GM18502 (cell line): Measurements from ENCODE around the gene KIAA0586.
"Not testable (repeated sequence)": the region's sequence is repeated elsewhere in the genome, so short reads cannot be mapped to it uniquely, and the experiment has no call there.

Source experiments
- ATAC-seq: cut with Tn5 transposase; IDR thresholded peaks from one replicate; pipeline ENCODE4 v1.9.1; 2021; ENCODE audit warnings: mild to moderate bottlenecking; ENCODE audit not compliant: unreplicated experiment, poor library complexity

KIAA0586 gene

DNA sequence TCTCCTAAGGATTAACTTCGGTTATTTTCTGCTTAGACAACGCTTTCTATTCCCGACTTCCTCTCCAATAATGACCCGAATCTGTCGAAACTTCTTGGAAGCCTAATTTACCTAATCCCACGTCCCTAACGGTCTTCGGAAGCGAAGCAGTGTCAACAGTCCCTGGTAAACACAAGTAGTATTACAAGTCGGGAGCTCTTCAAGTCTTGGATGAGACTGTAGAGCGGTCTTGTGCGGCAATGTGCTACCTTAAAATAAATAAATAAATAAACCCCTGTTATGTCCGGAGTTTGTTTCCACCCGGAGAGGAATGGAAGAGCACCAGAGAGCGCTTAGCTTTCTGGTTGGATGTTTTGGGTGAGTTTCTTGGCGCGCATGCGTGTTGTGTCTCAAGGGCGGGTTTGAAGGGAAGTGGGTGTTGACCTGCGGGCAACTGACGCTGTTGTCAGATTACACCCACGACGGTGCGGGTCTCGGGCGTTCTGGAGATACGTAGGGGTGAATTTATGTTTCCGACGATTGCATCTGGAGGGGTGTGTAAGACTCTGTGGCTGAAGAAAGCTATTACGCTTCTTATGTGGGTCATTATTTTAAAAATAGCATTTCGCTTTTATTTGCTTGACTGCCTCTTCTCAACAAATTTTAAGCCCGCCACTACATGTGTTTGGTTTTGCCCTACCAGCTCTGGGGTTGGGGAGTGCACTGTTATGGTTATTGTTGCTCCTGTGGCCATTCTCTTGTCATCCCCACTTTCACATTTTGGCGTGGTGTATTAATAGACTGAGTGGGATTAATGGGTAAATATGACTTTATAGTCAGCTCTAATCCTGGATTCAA, at the start of gene KIAA0586, which contains the start of gene TIMM9:
Gene KIAA0586 (plus strand): TSS at position 439 of the 837 bp plus-strand sequence. CDS start 546 bp downstream, outside the sequence.
Gene TIMM9 (minus strand): TSS at position 251 of the 837 bp plus-strand sequence. CDS start 15,586 bp downstream, outside the sequence.
- ATAC-seq, result peak; percentile 88

DNA sequence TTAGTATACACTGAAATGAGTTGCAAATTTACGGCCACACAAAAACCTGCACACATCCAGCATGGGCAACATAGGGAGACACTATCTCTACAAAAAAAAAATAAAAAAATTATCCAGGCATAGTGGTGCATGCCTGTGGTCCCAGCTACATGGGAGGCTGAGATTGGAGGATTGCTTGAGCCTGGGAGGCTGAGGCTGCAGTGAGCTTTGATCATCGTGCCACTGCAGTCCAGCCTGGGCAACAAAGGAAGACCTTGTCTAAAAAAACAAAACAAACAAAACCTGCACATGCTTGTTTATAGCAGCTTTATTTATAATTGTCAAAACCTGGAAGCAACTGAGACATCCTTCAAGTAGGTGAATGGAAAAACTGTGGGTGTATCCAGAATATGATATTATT, 36.7 kb upstream of the KIAA0586 start:
- no peak for ATAC-seq

- no peak for ATAC-seq
Measured at GRCh38 chr14:58395562-58395811, 32.0 kb upstream of the KIAA0586 start.

DNA sequence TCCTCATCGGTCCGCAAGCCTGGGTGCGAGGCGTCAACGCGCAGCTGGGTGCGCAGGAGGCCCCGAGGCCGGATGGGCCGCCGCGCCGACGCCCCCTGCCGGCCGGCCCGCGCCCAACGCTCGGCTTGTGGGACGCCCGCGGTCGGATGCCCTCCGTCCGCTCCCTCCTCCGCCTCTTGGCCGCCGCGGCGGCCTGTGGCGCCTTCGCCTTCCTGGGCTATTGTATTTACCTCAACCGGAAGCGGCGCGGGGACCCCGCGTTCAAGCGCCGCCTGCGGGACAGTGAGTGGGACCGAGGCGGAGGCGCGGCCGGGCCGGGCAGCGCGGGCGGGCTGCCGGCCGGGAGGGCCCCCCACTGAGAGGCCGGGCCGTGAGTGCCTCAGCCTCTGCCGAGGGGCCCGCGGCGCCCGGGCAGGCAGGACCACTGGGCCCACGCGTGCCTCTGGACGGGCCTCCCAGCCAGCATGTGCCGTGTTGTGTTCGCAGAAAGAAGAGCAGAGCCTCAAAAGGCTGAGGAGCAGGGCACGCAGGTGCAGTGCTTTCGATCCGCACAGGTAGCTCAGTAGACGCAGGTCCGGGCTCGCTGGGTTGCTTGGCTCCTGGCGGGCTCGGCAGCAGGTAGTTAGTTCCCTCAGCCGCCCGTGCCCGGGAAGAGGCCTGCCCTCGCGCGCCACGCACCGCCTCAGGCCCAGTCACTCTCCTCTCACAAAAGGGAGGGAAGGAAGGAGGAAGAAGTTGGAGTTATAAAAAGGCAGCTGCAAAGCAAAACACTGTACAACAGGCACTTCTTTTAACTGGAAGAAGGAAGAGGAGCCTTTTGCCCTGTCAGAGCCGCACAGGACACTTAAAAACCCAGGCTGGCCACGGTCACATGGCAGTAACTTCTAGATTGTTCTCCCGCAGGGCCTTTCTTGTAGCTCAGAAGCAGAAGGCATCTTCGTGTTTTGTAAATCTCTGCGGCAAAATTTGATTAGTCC, 31.4 kb upstream of the KIAA0586 start, which contains the start of gene TOMM20L:
Gene TOMM20L (plus strand): TSS at position 119 of the 977 bp plus-strand sequence. CDS start 28 bp downstream, at position 147.
- peak; percentile 96 for ATAC-seq

GRCh38 chr14:58397156-58397555, 30.4 kb upstream of the KIAA0586 start:
- ATAC-seq, result no peak

DNA sequence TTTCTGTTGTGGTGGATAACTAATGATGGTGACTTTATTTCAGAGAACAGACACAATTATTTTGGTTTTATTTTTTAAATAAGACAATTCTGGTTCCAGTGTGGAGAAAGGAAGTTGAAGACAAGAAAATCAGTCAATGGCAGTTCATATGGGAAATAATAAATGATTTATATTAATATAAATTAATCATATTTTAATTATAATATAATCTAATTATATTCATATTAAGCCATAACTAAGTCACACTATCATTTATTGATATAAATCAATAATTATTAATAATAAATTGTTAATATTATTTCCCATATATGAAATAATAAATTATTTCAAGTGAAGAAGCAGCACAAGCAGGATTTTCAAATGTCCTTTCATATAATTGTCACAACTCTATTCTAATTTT, 29.0 kb upstream of the KIAA0586 start:
- ATAC-seq, result no peak

GRCh38 chr14:58398895-58399294, 28.6 kb upstream of the KIAA0586 start:
- no peak for ATAC-seq

- ATAC-seq, result no peak
Measured at GRCh38 chr14:58401587-58401986, 25.9 kb upstream of the KIAA0586 start.

GRCh38 chr14:58408681-58409215, 18.8 kb upstream of the KIAA0586 start:
- ATAC-seq, result no peak

DNA sequence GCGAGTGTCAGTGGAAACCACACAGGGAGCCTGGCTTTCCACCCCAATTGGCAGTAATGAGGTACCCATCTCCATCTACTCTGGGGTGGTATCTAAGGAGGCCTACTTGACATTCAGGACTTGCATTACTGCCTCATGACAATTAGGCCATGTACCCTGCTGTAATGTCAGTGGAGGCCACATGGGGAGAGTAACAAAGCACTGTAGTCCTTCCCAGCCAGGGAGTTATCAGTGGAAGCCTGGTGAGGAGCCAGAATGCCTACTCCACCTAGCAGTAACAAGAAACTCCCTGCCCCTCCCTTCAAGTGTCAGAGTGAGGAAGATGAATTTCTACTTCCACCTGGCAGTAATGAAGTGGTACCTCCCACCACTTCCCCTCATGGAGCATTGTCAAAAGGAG, 12.7 kb upstream of the KIAA0586 start:
- ATAC-seq, result no peak

DNA sequence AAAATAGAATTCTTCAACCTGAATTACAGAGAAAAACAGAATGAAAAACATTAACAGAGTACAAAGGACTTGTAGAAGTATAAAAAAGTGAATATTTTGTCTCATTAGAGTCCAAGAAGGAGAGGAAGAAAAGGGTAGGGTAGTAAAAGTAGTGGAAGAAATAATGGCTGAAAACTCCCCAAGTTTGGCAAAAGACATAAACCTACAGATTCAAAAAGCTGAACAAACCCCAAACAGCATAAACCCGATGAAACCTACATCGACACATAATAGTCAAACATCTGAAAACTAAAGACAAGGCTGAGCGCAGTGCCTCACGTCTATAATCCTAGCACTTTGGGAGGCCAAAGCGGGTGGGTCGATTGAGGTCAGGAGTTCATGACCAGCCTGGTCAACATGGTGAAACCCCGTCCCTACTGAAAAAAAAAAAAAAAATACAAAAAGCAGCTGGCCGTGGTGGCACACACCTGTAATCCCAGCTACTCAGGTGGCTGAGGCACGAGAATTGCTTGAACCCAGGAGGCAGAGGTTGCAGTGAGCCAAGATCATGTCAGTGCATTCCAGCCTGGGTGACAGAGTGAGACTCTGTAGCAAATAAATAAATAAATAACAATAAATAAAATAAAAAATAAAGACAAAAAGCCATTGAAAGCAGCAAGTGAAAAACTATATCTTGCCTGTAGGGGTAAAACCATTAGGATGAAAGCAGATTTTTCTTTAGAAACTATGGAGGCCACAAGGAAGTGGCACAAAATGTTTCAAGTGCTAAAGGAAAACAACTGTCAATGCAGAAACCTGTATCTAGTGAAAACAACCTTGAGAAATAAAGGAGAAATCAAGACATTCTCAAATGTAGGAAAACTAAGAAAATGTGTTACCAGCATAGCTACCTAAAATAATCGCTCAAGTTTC, 11.6 kb upstream of the KIAA0586 start:
- ATAC-seq, result no peak

GRCh38 chr14:58416934-58417333, 10.6 kb upstream of the KIAA0586 start:
- ATAC-seq, result not testable (repeated sequence)

DNA sequence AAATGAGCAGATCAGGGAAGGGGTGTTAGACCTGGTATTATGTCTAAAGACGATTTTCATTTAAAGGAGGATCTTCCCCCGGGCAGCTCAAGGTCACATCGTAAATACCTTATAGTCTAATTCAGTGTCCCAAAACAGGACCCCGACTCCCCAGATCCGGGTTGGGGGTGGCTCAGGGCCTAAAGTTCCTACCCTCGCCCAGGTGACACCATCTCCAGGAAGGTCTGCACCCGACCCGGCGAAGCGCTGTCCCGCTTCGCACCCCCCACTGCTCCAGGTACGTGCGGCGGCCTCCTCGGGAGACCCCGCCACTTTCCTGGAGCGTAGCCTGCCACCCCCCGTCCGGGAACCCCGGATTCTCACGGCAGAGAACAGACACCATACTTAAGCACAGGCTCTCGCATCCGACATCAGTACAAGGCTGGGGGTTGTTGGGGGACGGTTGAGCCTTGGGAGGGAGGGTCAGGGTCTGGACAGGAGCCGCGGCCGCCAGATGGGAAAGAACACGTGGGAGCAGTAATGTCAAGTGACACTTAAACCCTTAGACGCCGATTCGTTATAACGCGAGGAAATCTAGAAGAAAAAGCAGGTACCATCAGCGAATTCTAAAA, 744 bp upstream of the KIAA0586 start:
- ATAC-seq, result peak; percentile 44

GRCh38 chr14:58428118-58428683, 682 bp downstream of the KIAA0586 start:
- ATAC-seq, result no peak

GRCh38 chr14:58430156-58430555, 2.6 kb downstream of the KIAA0586 start:
- ATAC-seq, result no peak

DNA sequence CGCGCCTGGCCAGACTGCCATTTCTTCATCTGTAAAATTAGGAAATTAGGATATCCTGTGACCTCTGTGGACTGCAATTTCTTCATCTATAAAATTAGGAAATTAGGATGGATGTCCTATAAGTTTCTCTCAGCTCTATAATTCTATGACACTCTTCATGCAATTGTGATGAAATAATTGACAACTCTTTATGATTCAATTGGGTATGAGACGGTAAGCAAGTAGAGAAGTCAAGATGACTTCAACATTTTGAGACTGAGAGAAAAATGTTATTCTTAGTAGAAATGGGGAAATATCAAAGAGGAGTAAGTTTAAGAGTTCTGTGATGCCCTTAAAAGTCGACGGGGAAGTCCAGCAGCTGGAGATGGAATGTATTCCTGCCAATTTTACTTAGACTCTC, 12.0 kb downstream of the KIAA0586 start:
- no peak for ATAC-seq

GRCh38 chr14:58444627-58445026, 17.1 kb downstream of the KIAA0586 start:
- ATAC-seq, result no peak

DNA sequence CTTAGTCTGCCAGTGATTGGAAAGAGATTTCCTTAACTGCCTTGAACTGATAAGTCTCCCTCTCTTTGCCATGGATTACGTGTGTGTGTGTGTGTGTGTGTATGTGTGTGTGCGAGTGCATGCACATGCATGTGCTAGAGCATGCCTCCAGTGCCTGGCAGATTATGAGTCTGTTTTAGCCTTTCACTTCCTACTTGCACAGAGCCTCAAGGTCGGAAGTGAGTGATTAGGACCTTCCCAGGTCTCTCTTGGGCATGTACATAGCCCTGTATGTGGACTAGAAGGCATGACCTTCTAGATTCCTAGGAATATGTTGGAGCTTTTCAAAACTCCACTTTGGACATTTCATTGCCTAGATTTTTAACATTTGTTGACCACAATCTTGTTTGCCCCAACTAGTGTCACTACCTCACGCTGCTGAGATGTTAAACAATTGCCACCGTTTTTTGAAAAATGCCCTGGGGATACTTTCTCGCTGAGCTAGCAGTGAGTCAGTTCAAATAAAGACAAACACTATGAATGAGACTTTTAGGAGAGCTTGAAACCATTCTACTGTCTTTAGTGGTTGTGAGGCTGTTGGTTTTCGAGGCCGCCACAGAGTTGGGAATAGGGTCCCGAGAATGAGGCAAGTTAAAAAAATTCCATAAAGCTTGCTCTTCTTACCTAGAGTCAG, 28.2 kb downstream of the KIAA0586 start:
- no peak for ATAC-seq
